Lung (tissue), 12 donors: ENCODE results near the gene PDE4B. TPM values are rescaled to one million over a fixed set of nuclear protein-coding genes. Genes with fewer than 3 reads are reported as not detected.

ENCODE experiments used
- ATAC-seq: fragments of 200-7000 bp; cut with Tn5 transposase; one replicate; pipeline ENCODE4 v1.9.1; 2020; ENCODE audit warnings: moderate number of reproducible peaks; ENCODE audit not compliant: insufficient read depth, low FRiP score
- DNase-seq, 3 donors: peaks; one replicate each; pipeline ENCODE4 v3.0.0-alpha.2; 2013 to 2017
- H3K27ac ChIP-seq, 2 donors: one replicate each; pipeline ENCODE4 v1.5.1; 2013; ENCODE audit warnings: mild to moderate bottlenecking in 2 of 2, moderate library complexity in 2 of 2, control low read depth in 1 of 2, inconsistent platforms in 1 of 2, low read depth in 1 of 2, low read length in 1 of 2
- H3K27me3 ChIP-seq, 3 donors: one replicate each; pipeline ENCODE4 v1.5.1; 2013; ENCODE audit warnings: low read length in 2 of 3; ENCODE audit not compliant: control insufficient read depth in 3 of 3, insufficient read depth in 3 of 3
- H3K36me3 ChIP-seq, 4 donors: one replicate each; pipeline ENCODE4 v1.5.1; 2013; ENCODE audit warnings: low read length in 4 of 4, mild to moderate bottlenecking in 1 of 4, moderate library complexity in 1 of 4; ENCODE audit not compliant: control insufficient read depth in 4 of 4, insufficient read depth in 4 of 4
- H3K4me1 ChIP-seq, 5 donors: one replicate each; pipeline ENCODE4 v1.5.1; 2013; ENCODE audit warnings: low read length in 5 of 5, mild to moderate bottlenecking in 2 of 5, moderate library complexity in 1 of 5; ENCODE audit not compliant: control insufficient read depth in 5 of 5, insufficient read depth in 5 of 5
- H3K4me3 ChIP-seq: one replicate; pipeline ENCODE4 v1.5.1; 2013; ENCODE audit warnings: mild to moderate bottlenecking, control low read depth, moderate library complexity
- H3K9ac ChIP-seq, 2 donors: one replicate each; pipeline ENCODE4 v1.5.1; 2013; ENCODE audit warnings: low read length in 2 of 2, control low read depth in 1 of 2; ENCODE audit not compliant: insufficient read depth in 1 of 2
- H3K9me3 ChIP-seq, 4 donors: one replicate each; pipeline ENCODE4 v1.5.1; 2013; ENCODE audit warnings: low read length in 3 of 4, mild to moderate bottlenecking in 1 of 4, moderate library complexity in 1 of 4; ENCODE audit not compliant: control insufficient read depth in 4 of 4, insufficient read depth in 3 of 4
- CTCF ChIP-seq: IDR thresholded peaks from 2 replicates; pipeline ENCODE4 v1.5.1; 2012; ENCODE audit warnings: mild to moderate bottlenecking; ENCODE audit errors: control extremely low read depth, extremely low read depth
- WGBS, 2 donors: extraction: QIAGEN DNeasy Blood & Tissue Kit; methylation state at CpG; one replicate each; pipeline ENCODE4 v1.1.7; 2013; 5-methylcytosine and 5-hydroxymethylcytosine counted together
- polyA plus RNA-seq, 2 donors: library from polyadenylated mRNA; stranded (reverse); fragments of 200-250 nt; gene quantifications; one replicate each; pipeline ENCODE4 v1.2.1, GENCODE V29; 2013
- total RNA-seq, 2 donors: library from RNA; depleted of rRNA in 1 of 2; stranded (reverse); fragments of >200 nt in 1 of 2; gene quantifications; one replicate each; pipeline ENCODE4 v1.2.1, GENCODE V29; 2014 to 2021
- donor health status: control.
- donor health status: control.
- donor health status: Bipolar disorder and iron deficiency.
- donor health status: healthy.
- donor health status: DM: yes; HTN: yes; CAD: no.

The PDE4B gene
- total and polyA plus RNA-seq, 4 donors = 4.0 to 96.2 (median 20.2) TPM

- H3K27me3 ChIP-seq = no peaks in the 10 kb centered on the region
- WGBS, 2 donors = 64 to 83% methylated on average over 2 of the region's 2 CpGs
- H3K36me3 ChIP-seq = no peaks in the 10 kb centered on the region
- DNase-seq (peak in 2 of 3 donors; percentile 10 to 20), ATAC-seq (no peak)
- no peaks in the 10 kb centered on the region for H3K9me3 ChIP-seq
- H3K4me3 ChIP-seq = no peak overlapping the region
- no peak overlapping the region for H3K9ac ChIP-seq
- no peak for TF ChIP-seq CTCF
- H3K4me1 ChIP-seq = no peaks in the 10 kb centered on the region
- H3K27ac ChIP-seq = no peak overlapping the region
Measured at GRCh38 chr1:65911679-65912078, 119.0 kb downstream of the PDE4B start.

- H3K9ac ChIP-seq = no peak overlapping the region
- 77 to 80% methylated on average over 4 of the region's 4 CpGs for WGBS, 2 donors
Measured at GRCh38 chr1:65918564-65918963, 125.9 kb downstream of the PDE4B start.

GRCh38 chr1:65921446-65921845, 128.8 kb downstream of the PDE4B start:
- Histone ChIP-seq H3K36me3 (no peaks in the 10 kb centered on the region), H3K27me3 (no peaks in the 10 kb centered on the region), H3K4me3 (no peak overlapping the region), H3K27ac (no peak overlapping the region), H3K4me1 (no peaks in the 10 kb centered on the region), H3K9ac (no peak overlapping the region), H3K9me3 (no peaks in the 10 kb centered on the region)
- ATAC-seq (no peak), DNase-seq (no peak)
- 70 to 85% methylated on average over 4 of the region's 4 CpGs for WGBS, 2 donors
- TF ChIP-seq CTCF = no peak

More at GRCh38 chr1:65918564-65918963, 125.9 kb downstream of the PDE4B start:
- Histone ChIP-seq H3K9me3 (no peaks in the 10 kb centered on the region), H3K4me1 (no peaks in the 10 kb centered on the region), H3K36me3 (no peaks in the 10 kb centered on the region), H3K4me3 (no peak overlapping the region), H3K27me3 (no peaks in the 10 kb centered on the region), H3K27ac (no peak overlapping the region)
- no peak for TF ChIP-seq CTCF
- no peak for ATAC-seq
- no peak for DNase-seq

GRCh38 chr1:65924471-65924870, 131.8 kb downstream of the PDE4B start:
- Histone ChIP-seq H3K36me3 (no peaks in the 10 kb centered on the region), H3K27me3 (no peaks in the 10 kb centered on the region), H3K27ac (no peak overlapping the region), H3K9ac (no peak overlapping the region), H3K4me1 (no peaks in the 10 kb centered on the region), H3K9me3 (no peaks in the 10 kb centered on the region), H3K4me3 (no peak overlapping the region)
- no peak for TF ChIP-seq CTCF
- ATAC-seq = no peak
- DNase-seq = no peak
